Neuron (in vitro differentiated cells): ENCODE results near the gene NFIX.
"Not testable (repeated sequence)": the region's sequence is repeated elsewhere in the genome, so short reads cannot be mapped to it uniquely, and the experiment has no call there.

Experiments used
- H2AFZ ChIP-seq: one replicate; pipeline ENCODE4 v1.6.1; 2013; ENCODE audit warnings: low read depth, mild to moderate bottlenecking, inconsistent platforms, low read length, moderate library complexity
- H3K27me3 ChIP-seq: one replicate; pipeline ENCODE4 v1.6.1; 2013; ENCODE audit warnings: low read length; ENCODE audit not compliant: insufficient read depth
- H3K36me3 ChIP-seq: one replicate; pipeline ENCODE4 v1.6.1; 2013; ENCODE audit warnings: low read length; ENCODE audit not compliant: insufficient read depth
- H3K4me1 ChIP-seq: one replicate; pipeline ENCODE4 v1.6.1; 2013; ENCODE audit warnings: low read length; ENCODE audit not compliant: insufficient read depth
- H3K4me3 ChIP-seq: 2 replicates; pipeline ENCODE4 v1.5.1; 2013; ENCODE audit warnings: mild to moderate bottlenecking, low read length, moderate library complexity
- H3K9me3 ChIP-seq: one replicate; pipeline ENCODE4 v1.6.1; 2013; ENCODE audit warnings: low read length

The NFIX gene

GRCh38 chr19:12994701-12995595, at the start of gene NFIX:
Gene NFIX, plus strand, starts transcription at chr19:12995475. Its CDS starts 363 bp downstream, at chr19:12995838.
- Histone ChIP-seq H3K4me3 (peak within 1 kb of the TSS; percentile 30), H3K4me1 (peaks cover 3% of the 10 kb centered on the region), H2AFZ (no peak within 1 kb of the TSS), H3K9me3 (no peaks in the 10 kb centered on the region), H3K27me3 (peaks cover 68% of the 10 kb centered on the region), H3K36me3 (no peaks in the 10 kb centered on the region)

DNA sequence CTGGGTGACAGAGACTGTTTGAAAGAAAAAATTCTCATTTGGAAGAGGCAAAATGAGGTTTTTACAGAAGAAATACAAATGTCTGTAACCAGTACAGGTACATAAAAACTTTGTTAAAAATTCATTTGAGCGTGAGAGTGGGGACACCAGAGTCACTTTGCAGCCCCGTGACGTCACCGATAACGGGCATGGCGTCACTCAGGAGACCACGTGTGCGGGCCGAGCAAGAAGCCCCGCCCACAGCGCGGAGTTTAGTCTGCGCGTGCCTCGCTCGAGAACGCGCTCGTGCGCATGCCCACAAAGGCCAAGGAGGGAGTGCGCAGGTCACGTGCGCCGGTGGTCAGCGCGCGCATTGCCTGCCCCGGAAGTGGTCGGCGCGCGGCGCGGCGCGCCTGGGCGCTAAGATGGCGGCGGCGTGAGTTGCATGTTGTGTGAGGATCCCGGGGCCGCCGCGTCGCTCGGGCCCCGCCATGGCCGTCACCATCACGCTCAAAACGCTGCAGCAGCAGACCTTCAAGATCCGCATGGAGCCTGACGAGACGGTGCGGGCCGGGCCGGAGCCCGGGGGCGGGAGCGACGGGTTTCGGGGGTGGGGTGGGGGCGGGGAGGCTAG, 49.7 kb upstream of the NFIX start, which contains the start of gene RAD23A:
Gene RAD23A (plus strand): TSS at position 384 of the 613 bp plus-strand sequence. CDS start 87 bp downstream, at position 471.
- peaks cover 66% of the 10 kb centered on the region for H3K36me3 ChIP-seq
- H3K27me3 ChIP-seq, result no peaks in the 10 kb centered on the region
- no peak within 1 kb of the TSS for H2AFZ ChIP-seq
- H3K4me1 ChIP-seq, result peaks cover 10% of the 10 kb centered on the region
- no peaks in the 10 kb centered on the region for H3K9me3 ChIP-seq
- peak within 1 kb of the TSS; percentile 84 for H3K4me3 ChIP-seq

- Histone ChIP-seq H3K4me1 (peaks cover 10% of the 10 kb centered on the region), H3K27me3 (no peaks in the 10 kb centered on the region), H2AFZ (no peak overlapping the region), H3K4me3 (peak overlapping the region; percentile 84), H3K36me3 (peaks cover 66% of the 10 kb centered on the region), H3K9me3 (no peaks in the 10 kb centered on the region)
Measured at GRCh38 chr19:12946092-12946721, 49.1 kb upstream of the NFIX start.

- Histone ChIP-seq H2AFZ (no peak overlapping the region), H3K4me1 (peaks cover 10% of the 10 kb centered on the region), H3K9me3 (no peaks in the 10 kb centered on the region), H3K4me3 (peak overlapping the region; percentile 84), H3K27me3 (no peaks in the 10 kb centered on the region), H3K36me3 (peaks cover 65% of the 10 kb centered on the region)
Measured at GRCh38 chr19:12946731-12947496, 48.4 kb upstream of the NFIX start.

- no peaks in the 10 kb centered on the region for H3K9me3 ChIP-seq
- H3K36me3 ChIP-seq, result peaks cover 70% of the 10 kb centered on the region
- H2AFZ ChIP-seq, result no peak overlapping the region
- no peak overlapping the region for H3K4me3 ChIP-seq
- peaks cover 10% of the 10 kb centered on the region for H3K4me1 ChIP-seq
- H3K27me3 ChIP-seq, result no peaks in the 10 kb centered on the region
Measured at GRCh38 chr19:12947702-12948611, 47.3 kb upstream of the NFIX start.

DNA sequence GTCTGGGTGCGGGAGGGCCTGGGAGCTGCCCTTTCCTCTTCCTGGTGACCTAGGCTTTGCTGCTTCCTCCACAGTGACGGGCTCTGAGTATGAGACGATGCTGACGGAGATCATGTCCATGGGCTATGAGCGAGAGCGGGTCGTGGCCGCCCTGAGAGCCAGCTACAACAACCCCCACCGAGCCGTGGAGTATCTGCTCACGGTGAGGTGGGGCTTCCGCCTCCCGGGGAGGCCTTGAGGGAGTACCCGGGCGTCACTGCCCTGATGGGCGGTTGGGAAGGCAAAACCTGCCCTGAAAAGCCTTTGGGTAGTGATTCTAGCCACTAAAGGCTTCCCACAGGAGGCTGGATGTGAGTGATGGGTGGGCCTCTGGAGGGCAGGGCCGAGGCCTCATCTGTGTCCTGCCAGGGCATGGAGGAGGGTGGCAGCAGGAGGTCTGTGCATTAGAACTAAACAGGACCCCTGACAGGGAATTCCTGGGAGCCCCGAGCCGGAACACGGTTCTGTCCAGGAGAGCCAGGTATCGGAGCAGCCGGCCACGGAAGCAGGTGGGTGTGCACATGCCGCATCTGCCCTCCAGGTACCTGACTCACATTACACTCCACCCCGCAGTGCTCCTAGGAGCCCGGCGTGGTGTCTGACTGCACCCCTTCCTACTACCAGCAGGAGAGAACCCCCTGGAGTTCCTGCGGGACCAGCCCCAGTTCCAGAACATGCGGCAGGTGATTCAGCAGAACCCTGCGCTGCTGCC, 46.5 kb upstream of the NFIX start:
- no peaks in the 10 kb centered on the region for H3K9me3 ChIP-seq
- H3K4me3 ChIP-seq, result no peak overlapping the region
- peaks cover 10% of the 10 kb centered on the region for H3K4me1 ChIP-seq
- no peak overlapping the region for H2AFZ ChIP-seq
- no peaks in the 10 kb centered on the region for H3K27me3 ChIP-seq
- peaks cover 71% of the 10 kb centered on the region for H3K36me3 ChIP-seq

DNA sequence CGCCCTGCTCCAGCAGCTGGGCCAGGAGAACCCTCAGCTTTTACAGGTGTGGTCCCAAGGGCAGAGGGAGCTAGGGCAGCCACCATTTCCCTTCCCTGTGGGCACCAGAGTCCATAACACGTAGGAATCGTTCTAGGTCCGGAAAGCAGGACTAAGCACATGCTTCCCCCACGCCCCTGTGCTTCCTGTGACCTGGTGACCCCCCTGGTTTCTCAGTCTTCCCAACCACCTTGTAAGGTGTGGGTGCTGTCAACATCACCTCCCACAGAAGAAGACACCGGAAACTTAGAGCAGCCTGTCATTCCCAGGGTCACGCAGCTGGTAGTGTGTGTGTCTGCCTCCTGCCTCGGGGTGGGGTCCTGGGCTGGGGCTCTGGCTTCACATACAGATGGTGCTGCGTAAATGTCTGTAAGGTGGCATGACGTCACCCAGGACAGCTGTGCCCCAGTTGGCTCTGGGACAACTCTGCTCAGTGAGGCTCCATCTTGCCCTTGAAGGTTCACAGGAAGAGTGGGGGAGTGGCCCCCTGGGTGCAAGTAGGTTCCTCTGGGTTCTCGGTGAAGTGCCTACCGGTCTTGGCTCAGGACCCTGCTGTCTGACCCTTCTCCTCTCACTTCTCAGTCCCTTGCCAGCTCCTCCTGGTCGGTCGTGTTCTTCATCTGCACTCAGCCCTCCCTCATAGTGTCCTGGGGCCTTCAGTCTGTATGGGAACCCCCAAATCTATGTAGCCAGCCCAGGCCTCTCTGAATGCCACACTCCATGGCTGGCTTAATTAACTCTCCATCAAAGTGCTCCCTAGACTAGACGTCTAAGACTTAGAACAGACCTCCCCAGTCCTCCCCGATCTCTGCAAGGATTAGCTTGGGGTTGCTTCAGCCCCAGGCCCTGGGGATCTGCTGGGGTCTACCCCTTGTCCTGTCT, 45.7 kb upstream of the NFIX start:
- Histone ChIP-seq H3K27me3 (no peaks in the 10 kb centered on the region), H2AFZ (no peak overlapping the region), H3K4me3 (no peak overlapping the region), H3K9me3 (no peaks in the 10 kb centered on the region), H3K4me1 (peaks cover 10% of the 10 kb centered on the region), H3K36me3 (peaks cover 69% of the 10 kb centered on the region)

- H3K4me3 ChIP-seq, H3K9me3 ChIP-seq, H3K27me3 ChIP-seq, H2AFZ ChIP-seq: not testable (repeated sequence)
- Histone ChIP-seq H3K36me3 (peaks cover 75% of the 10 kb centered on the region), H3K4me1 (peaks cover 12% of the 10 kb centered on the region)
Measured at GRCh38 chr19:12952050-12952449, 43.2 kb upstream of the NFIX start.

DNA sequence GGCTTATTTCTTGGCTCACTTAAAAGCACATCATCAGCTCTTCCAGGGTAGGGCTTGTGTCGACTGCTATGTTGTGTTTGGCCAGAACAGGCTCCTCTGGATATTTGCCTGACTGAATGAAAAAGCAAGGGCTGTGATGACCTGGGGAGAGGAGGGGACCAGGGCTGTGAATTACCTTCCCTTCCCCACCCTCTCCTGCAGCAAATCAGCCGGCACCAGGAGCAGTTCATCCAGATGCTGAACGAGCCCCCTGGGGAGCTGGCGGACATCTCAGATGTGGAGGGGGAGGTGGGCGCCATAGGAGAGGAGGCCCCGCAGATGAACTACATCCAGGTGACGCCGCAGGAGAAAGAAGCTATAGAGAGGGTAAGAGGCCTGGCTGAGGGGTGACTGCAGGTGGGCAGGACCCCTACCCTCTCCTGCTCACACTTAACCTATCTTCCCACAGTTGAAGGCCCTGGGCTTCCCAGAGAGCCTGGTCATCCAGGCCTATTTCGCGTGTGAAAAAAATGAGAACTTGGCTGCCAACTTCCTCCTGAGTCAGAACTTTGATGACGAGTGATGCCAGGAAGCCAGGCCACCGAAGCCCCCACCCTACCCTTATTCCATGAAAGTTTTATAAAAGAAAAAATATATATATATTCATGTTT, 42.7 kb upstream of the NFIX start:
- Histone ChIP-seq H3K9me3 (no peaks in the 10 kb centered on the region), H2AFZ (no peak overlapping the region), H3K36me3 (peaks cover 70% of the 10 kb centered on the region), H3K4me1 (peaks cover 9% of the 10 kb centered on the region), H3K4me3 (no peak overlapping the region), H3K27me3 (no peaks in the 10 kb centered on the region)

DNA sequence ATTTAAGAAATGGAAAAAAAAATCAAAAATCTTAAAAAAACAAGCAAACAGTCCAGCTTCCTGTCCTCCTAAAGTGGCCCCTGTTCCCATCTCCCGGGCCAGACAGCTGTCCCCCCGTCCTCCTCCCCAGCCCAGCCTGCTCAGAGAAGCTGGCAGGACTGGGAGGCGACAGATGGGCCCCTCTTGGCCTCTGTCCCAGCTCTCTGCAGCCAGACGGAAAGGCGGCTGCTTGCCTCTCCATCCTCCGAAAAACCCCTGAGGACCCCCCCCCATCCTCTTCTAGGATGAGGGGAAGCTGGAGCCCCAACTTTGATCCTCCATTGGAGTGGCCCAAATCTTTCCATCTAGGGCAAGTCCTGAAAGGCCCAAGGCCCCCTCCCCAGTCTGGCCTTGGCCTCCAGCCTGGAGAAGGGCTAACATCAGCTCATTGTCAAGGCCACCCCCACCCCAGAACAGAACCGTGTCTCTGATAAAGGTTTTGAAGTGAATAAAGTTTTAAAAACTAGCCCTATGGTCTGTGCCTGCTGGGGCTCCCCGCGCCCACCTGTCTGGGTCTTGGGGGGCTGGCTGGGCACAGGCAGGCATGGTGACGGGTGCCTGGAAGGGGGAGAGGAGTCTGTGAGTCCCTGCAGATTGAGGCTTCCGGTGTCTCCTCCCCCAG, 42.0 kb upstream of the NFIX start:
- Histone ChIP-seq H3K36me3 (peaks cover 64% of the 10 kb centered on the region), H3K4me1 (peaks cover 9% of the 10 kb centered on the region)

More for the DNA sequence above, 42.0 kb upstream of the NFIX start:
- Histone ChIP-seq H2AFZ (no peak overlapping the region), H3K4me3 (no peak overlapping the region), H3K9me3 (no peaks in the 10 kb centered on the region), H3K27me3 (no peaks in the 10 kb centered on the region)
